Measurements from ENCODE around the gene MSLN.

DNA sequence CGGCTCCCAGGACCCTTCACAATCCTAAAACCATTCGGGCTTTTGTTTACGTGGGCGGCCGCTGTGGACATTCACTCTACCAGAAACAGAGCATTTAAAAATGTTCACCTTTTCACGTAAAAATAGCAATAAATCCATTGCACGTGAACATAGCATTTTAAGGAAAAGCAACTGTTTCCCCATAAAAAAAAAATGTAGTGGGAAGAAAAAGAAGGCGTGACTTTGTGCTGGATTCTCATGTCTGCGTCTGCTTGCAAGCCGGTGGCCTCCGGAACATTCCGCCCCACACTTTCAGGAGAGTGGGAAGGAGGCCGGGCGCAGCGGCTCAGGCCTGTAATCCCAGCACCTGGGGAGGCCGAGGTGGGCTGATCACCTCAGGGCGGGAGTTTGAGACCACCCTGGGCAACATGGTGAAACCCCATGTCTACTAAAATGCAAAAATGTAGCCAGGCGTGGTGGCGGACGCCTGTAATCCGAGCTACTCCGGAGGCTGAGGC, 53.4 kb downstream of the MSLN start:
- TF ChIP-seq, protein P1, sequence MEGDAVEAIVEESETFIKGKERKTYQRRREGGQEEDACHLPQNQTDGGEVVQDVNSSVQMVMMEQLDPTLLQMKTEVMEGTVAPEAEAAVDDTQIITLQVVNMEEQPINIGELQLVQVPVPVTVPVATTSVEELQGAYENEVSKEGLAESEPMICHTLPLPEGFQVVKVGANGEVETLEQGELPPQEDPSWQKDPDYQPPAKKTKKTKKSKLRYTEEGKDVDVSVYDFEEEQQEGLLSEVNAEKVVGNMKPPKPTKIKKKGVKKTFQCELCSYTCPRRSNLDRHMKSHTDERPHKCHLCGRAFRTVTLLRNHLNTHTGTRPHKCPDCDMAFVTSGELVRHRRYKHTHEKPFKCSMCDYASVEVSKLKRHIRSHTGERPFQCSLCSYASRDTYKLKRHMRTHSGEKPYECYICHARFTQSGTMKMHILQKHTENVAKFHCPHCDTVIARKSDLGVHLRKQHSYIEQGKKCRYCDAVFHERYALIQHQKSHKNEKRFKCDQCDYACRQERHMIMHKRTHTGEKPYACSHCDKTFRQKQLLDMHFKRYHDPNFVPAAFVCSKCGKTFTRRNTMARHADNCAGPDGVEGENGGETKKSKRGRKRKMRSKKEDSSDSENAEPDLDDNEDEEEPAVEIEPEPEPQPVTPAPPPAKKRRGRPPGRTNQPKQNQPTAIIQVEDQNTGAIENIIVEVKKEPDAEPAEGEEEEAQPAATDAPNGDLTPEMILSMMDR (conservative IDR thresholded peaks at IDR 0.05; ENCODE audit: low read length), result 0 out of 2 replicates have a peak, but pooled peaks have one; percentile 1
- TF ChIP-seq EZH2phosphoT487 (IDR thresholded peaks at IDR 0.05; ENCODE audit: borderline replicate concordance), result no peak

All from Loucy (cell line).